H1 (cell line): ENCODE measurements around the gene PIAS4. TPM values are rescaled to one million over a fixed set of nuclear protein-coding genes. Genes with fewer than 3 reads are reported as not detected.

Source experiments
- CTCF ChIA-PET: fragments of 300-600 bp; sonication (Branson Sonifier 250); formaldehyde crosslinking; loops from one replicate; lab custom pipeline; 2021; ENCODE audit not compliant: partially characterized antibody; lab: Charles Lee
- POLR2A ChIA-PET: fragments of 300-600 bp; sonication (Branson Sonifier 250); formaldehyde crosslinking; loops from one replicate; lab custom pipeline; 2021; ENCODE audit warnings: inconsistent platforms; ENCODE audit not compliant: partially characterized antibody; lab: Charles Lee
- DNase-seq, 2 experiments: peaks; one replicate each; pipeline versions ENCODE4 v3.0.0 to v3.0.0-alpha.2; 2010 to 2022; ENCODE audit warnings: low spot score in 2 of 2, low read depth in 1 of 2, mixed read lengths in 1 of 2
- FAIRE-seq: peaks from 2 replicates; lab custom pipeline; 2011; peaks lifted over from hg19 to GRCh38; lab: Jason Lieb, UNC
- H2AFZ ChIP-seq: 2 replicates; pipeline ENCODE4 v1.8.1; 2012; ENCODE audit warnings: low read length, inconsistent platforms
- H2AK5ac ChIP-seq: 2 replicates; pipeline ENCODE4 v1.6.1; 2013; ENCODE audit warnings: low read depth, low read length
- H2BK120ac ChIP-seq: replicated peaks from 2 replicates; pipeline ENCODE3; 2013; ENCODE audit warnings: low read depth, low read length, inconsistent platforms
- H2BK12ac ChIP-seq: 2 replicates; pipeline ENCODE4 v1.6.1; 2013; ENCODE audit warnings: low read depth, low read length
- H2BK15ac ChIP-seq: 2 replicates; pipeline ENCODE4 v1.6.1; 2013; ENCODE audit warnings: low read length
- H2BK20ac ChIP-seq: 2 replicates; pipeline ENCODE4 v1.6.1; 2013; ENCODE audit warnings: low read length
- H2BK5ac ChIP-seq: 2 replicates; pipeline ENCODE4 v1.6.1; 2013; ENCODE audit warnings: low read depth, low read length
- H3K14ac ChIP-seq: 2 replicates; pipeline ENCODE4 v1.6.1; 2013; ENCODE audit warnings: inconsistent platforms; ENCODE audit not compliant: insufficient read length
- H3K18ac ChIP-seq: 2 replicates; pipeline ENCODE4 v1.6.1; 2013; ENCODE audit warnings: low read length; ENCODE audit errors: extremely low read depth
- H3K23ac ChIP-seq: 2 replicates; pipeline ENCODE4 v1.6.1; 2013; ENCODE audit warnings: inconsistent platforms; ENCODE audit not compliant: insufficient read length
- H3K23me2 ChIP-seq: 2 replicates; pipeline ENCODE4 v1.6.1; 2013; ENCODE audit warnings: low read depth, low read length
- H3K27ac ChIP-seq: 2 replicates; pipeline ENCODE4 v1.6.1; 2011; ENCODE audit warnings: low read depth, low read length, inconsistent platforms
- H3K27me3 ChIP-seq, 4 experiments: replicated peaks in 1 of 4; 1 replicate in 1 of 4; 2 replicates in 3 of 4; pipeline versions ENCODE4 v1.6.1 to v1.8.1; 2011 to 2013; ENCODE audit warnings: low read length in 3 of 4, mild to moderate bottlenecking in 3 of 4, inconsistent platforms in 2 of 4, mixed read lengths in 2 of 4, moderate library complexity in 1 of 4; ENCODE audit not compliant: control insufficient read depth in 3 of 4, insufficient read depth in 3 of 4; ENCODE audit errors: extremely low read depth in 1 of 4
- H3K36me3 ChIP-seq, 4 experiments: 2 replicates each; pipeline versions ENCODE4 v1.6.1 to v1.8.1; 2011 to 2013; ENCODE audit warnings: mild to moderate bottlenecking in 4 of 4, low read length in 3 of 4, moderate library complexity in 2 of 4, control low read depth in 1 of 4, inconsistent platforms in 1 of 4; ENCODE audit not compliant: insufficient read depth in 4 of 4, control insufficient read depth in 2 of 4
- H3K4ac ChIP-seq: replicated peaks from 2 replicates; pipeline ENCODE3; 2013; ENCODE audit warnings: low read length, low read depth, mixed read lengths, inconsistent platforms; ENCODE audit not compliant: insufficient read length
- H3K4me1 ChIP-seq, 4 experiments: replicated peaks in 1 of 4; 1 replicate in 1 of 4; 2 replicates in 3 of 4; pipeline versions ENCODE4 v1.6.1 to v1.8.1; 2011 to 2013; ENCODE audit warnings: low read length in 3 of 4, inconsistent platforms in 2 of 4, mixed read lengths in 1 of 4; ENCODE audit not compliant: insufficient read depth in 4 of 4, control insufficient read depth in 3 of 4
- H3K4me2 ChIP-seq, 2 experiments: 2 replicates each; pipeline versions ENCODE4 v1.6.1 to v1.8.1; 2011 to 2013; ENCODE audit warnings: low read depth in 2 of 2, low read length in 2 of 2, control low read depth in 1 of 2, inconsistent platforms in 1 of 2, mild to moderate bottlenecking in 1 of 2; ENCODE audit not compliant: insufficient read depth in 1 of 2
- H3K4me3 ChIP-seq, 4 experiments: fragments of 200-600, 300-600 bp in 1 of 4; sonication (generic), shearing (Covaris generic), sonication (Bioruptor Twin) in 1 of 4; 2 replicates each; pipeline versions ENCODE4 v1.5.1 to v1.8.1; 2011 to 2016; ENCODE audit warnings: low read length in 4 of 4, low read depth in 3 of 4, control low read depth in 2 of 4, inconsistent platforms in 2 of 4, mild to moderate bottlenecking in 2 of 4, mixed read lengths in 1 of 4, moderate library complexity in 1 of 4; ENCODE audit not compliant: insufficient read depth in 2 of 4; ENCODE audit errors: extremely low read depth in 1 of 4
- H3K56ac ChIP-seq: replicated peaks from 2 replicates; pipeline ENCODE3; 2013; ENCODE audit warnings: low read depth, mild to moderate bottlenecking, mixed read lengths, low read length, inconsistent platforms; ENCODE audit not compliant: insufficient read length
- H3K79me1 ChIP-seq: 2 replicates; pipeline ENCODE4 v1.6.1; 2013; ENCODE audit warnings: low read depth, low read length, control low read depth
- H3K79me2 ChIP-seq, 2 experiments: 2 replicates each; pipeline versions ENCODE4 v1.6.1 to v1.8.1; 2012 to 2013; ENCODE audit warnings: low read length in 2 of 2, mild to moderate bottlenecking in 2 of 2, inconsistent platforms in 1 of 2; ENCODE audit not compliant: insufficient read depth in 2 of 2, control insufficient read depth in 1 of 2
- H3K9ac ChIP-seq, 4 experiments: replicated peaks in 1 of 4; 1 replicate in 1 of 4; 2 replicates in 3 of 4; pipeline versions ENCODE4 v1.6.1 to v1.8.1; 2011 to 2013; ENCODE audit warnings: low read depth in 3 of 4, low read length in 3 of 4, control low read depth in 2 of 4, mild to moderate bottlenecking in 2 of 4, moderate library complexity in 2 of 4, inconsistent platforms in 1 of 4; ENCODE audit errors: extremely low read depth in 1 of 4
- H3K9me3 ChIP-seq, 2 experiments: 2 replicates each; pipeline versions ENCODE4 v1.6.1 to v1.8.1; 2012 to 2013; ENCODE audit warnings: mild to moderate bottlenecking in 2 of 2, moderate library complexity in 2 of 2, control low read depth in 1 of 2, inconsistent platforms in 1 of 2, low read depth in 1 of 2, low read length in 1 of 2, mixed read lengths in 1 of 2; ENCODE audit not compliant: insufficient read depth in 2 of 2
- H4K20me1 ChIP-seq, 2 experiments: replicated peaks in 1 of 2; 2 replicates each; pipeline versions ENCODE3 to v1.8.1; 2011 to 2013; ENCODE audit warnings: inconsistent platforms in 2 of 2, low read length in 2 of 2, mild to moderate bottlenecking in 1 of 2; ENCODE audit not compliant: insufficient read depth in 2 of 2, control insufficient read depth in 1 of 2
- H4K5ac ChIP-seq: 2 replicates; pipeline ENCODE4 v1.6.1; 2013; ENCODE audit warnings: low read length, low read depth, mixed read lengths, inconsistent platforms; ENCODE audit not compliant: insufficient read length
- H4K8ac ChIP-seq: 2 replicates; pipeline ENCODE4 v1.8.0; 2013; ENCODE audit warnings: mild to moderate bottlenecking, moderate library complexity, low read length, inconsistent platforms; ENCODE audit not compliant: insufficient read depth; ENCODE audit errors: extremely low read depth
- H4K91ac ChIP-seq: replicated peaks from 2 replicates; pipeline ENCODE3; 2013; ENCODE audit warnings: low read length, mixed read lengths, inconsistent platforms; ENCODE audit not compliant: insufficient read length
- ATF2 ChIP-seq: IDR thresholded peaks from 2 replicates; pipeline ENCODE4 v1.6.1; 2012; ENCODE audit warnings: low read length, inconsistent platforms
- ATF3 ChIP-seq: IDR thresholded peaks from 2 replicates; pipeline ENCODE4 v1.6.1; 2011; ENCODE audit warnings: low read depth, mild to moderate bottlenecking, low read length; ENCODE audit not compliant: insufficient read depth
- EGR1 ChIP-seq: IDR thresholded peaks from 2 replicates; pipeline ENCODE4 v1.6.1; 2011; ENCODE audit warnings: low read depth, low read length, borderline replicate concordance
- PHF8 ChIP-seq: fragments of 200-600 bp; sonication (generic); conservative IDR thresholded peaks from 2 replicates; pipeline ENCODE4 v1.7.1; 2012; ENCODE audit warnings: low read depth, mild to moderate bottlenecking, inconsistent platforms, low read length, moderate library complexity
- POLR2A ChIP-seq, 2 experiments: IDR thresholded peaks; 1 replicate in 1 of 2; 2 replicates in 1 of 2; pipeline ENCODE4 v1.6.1; 2011; ENCODE audit warnings: low read depth in 2 of 2, low read length in 2 of 2, mild to moderate bottlenecking in 2 of 2; ENCODE audit errors: control extremely low read depth in 1 of 2
- RFX5 ChIP-seq: IDR thresholded peaks from 2 replicates; pipeline ENCODE4 v1.6.1; 2011; ENCODE audit warnings: low read depth, low read length, improper control_type of control experiment, borderline replicate concordance
- TAF7 ChIP-seq: optimal IDR thresholded peaks from 2 replicates; pipeline ENCODE3; 2011; ENCODE audit warnings: low read depth, mild to moderate bottlenecking, inconsistent platforms, low read length, moderate library complexity, borderline replicate concordance
- USF2 ChIP-seq: IDR thresholded peaks from 2 replicates; pipeline ENCODE4 v1.6.1; 2011; ENCODE audit warnings: low read length, improper control_type of control experiment
- WGBS, 2 experiments: shearing (Covaris generic) in 1 of 2; methylation state at CpG; one replicate each; pipeline versions ENCODE4 v1.1.6 to v1.1.7; 2013 to 2015; ENCODE audit warnings: low lambda C conversion rate in 2 of 2, mixed read lengths in 2 of 2, inconsistent platforms in 1 of 2, low coverage in 1 of 2, missing lambda C conversion rate in 1 of 2; ENCODE audit not compliant: insufficient replicate concordance in 2 of 2, insufficient coverage in 1 of 2, insufficient read length in 1 of 2; ENCODE audit errors: extremely low coverage in 1 of 2, missing lambda C conversion rate in 1 of 2; 5-methylcytosine and 5-hydroxymethylcytosine counted together
- polyA plus RNA-seq, 7 experiments: library from polyadenylated mRNA; depleted of rRNA in 3 of 7; stranded (reverse) in 5 of 7; unstranded in 2 of 7; fragments of >200 nt in 5 of 7; fragments of 200-250 nt in 2 of 7; gene quantifications; 1 replicate in 5 of 7; 2 replicates in 1 of 7; 4 replicates in 1 of 7; pipeline versions ENCODE4 v1.2.1 to v1.2.3, GENCODE V29; 2011 to 2013; ENCODE audit warnings: missing spikeins in 2 of 7, mixed read lengths in 2 of 7
- total RNA-seq: library from RNA; stranded (reverse); fragmentation: NEBNext Ultra II Directional; extraction: Animal tissue kit (Norgen Biotek cat#: 25700); gene quantifications from 2 replicates; pipeline ENCODE4 v1.2.1, GENCODE V29; 2021

The PIAS4 gene
- total and polyA plus RNA-seq, 2 of the 8 experiments (the other 6 are each of a cell fraction or from before 2014, with no cell fraction given): 30.2 to 51.4 TPM

GRCh38 chr19:3983936-3984583 is 23.5 kb upstream of the PIAS4 start:
- H2AK5ac ChIP-seq: no peak overlapping the region; the same call in 1 of the 2 replicates
- H3K9ac ChIP-seq: peak overlapping the region; percentile 95 to 99 (median 98)
- peak overlapping the region; percentile 95 for H2BK5ac ChIP-seq
- H3K14ac ChIP-seq: no peak overlapping the region
- ChIA-PET CTCF (no interaction called here), POLR2A (interaction anchor here (0.5 to 12.0 kb wide), 41 partner anchors 8 to 840 kb away, joined by 3 to 870 read pairs (median 5); partner anchors contain the start of genes ATCAY, DAPK3, MRPL54 and NMRK2)
- H3K4me2 ChIP-seq: peak overlapping the region; percentile 95 to 97
- H3K79me1 ChIP-seq: peaks cover 16% of the 10 kb centered on the region
- 0 out of 2 replicates have a peak overlapping the region, but pooled peaks have one; percentile 11 for H2BK12ac ChIP-seq
- DNase-seq (peak in 1 of 2 experiments; percentile 45), FAIRE-seq (no peak)
- H3K18ac ChIP-seq: no peak overlapping the region
- no peak overlapping the region for H2BK15ac ChIP-seq
- peak overlapping the region; percentile 79 to 99 (median 98) for H3K4me3 ChIP-seq
- peaks cover 8% of the 10 kb centered on the region for H3K23me2 ChIP-seq
- peak overlapping the region; percentile 3 for H4K5ac ChIP-seq
- no peaks in the 10 kb centered on the region for H3K27me3 ChIP-seq
- H2BK20ac ChIP-seq: no peak overlapping the region
- H3K79me2 ChIP-seq: peaks cover 19 to 63% of the 10 kb centered on the region in 2 experiments
- H3K4ac ChIP-seq: peak overlapping the region; percentile 12
- H3K27ac ChIP-seq: peak overlapping the region; percentile 84
- no peak overlapping the region for H2AFZ ChIP-seq
- peak overlapping the region; percentile 92 for H4K8ac ChIP-seq
- H3K56ac ChIP-seq: peak overlapping the region; percentile 89
- H4K20me1 ChIP-seq: peaks cover 57 to 58% of the 10 kb centered on the region in 2 experiments
- peak overlapping the region; percentile 22 for H3K23ac ChIP-seq
- no peak overlapping the region for H4K91ac ChIP-seq
- H3K4me1 ChIP-seq: peaks cover 2 to 16% (median 10%) of the 10 kb centered on the region in 4 experiments
- H3K9me3 ChIP-seq: no peaks in the 10 kb centered on the region
- WGBS, 2 experiments: 48% methylated on average over 30 of the region's 30 CpGs; no CpG with 5 or more reads in 1 of the 2 experiments
- H2BK120ac ChIP-seq: no peak overlapping the region
- peaks cover 48 to 56% (median 52%) of the 10 kb centered on the region in 4 experiments for H3K36me3 ChIP-seq
- TF ChIP-seq TAF7 (peak; percentile 17), PHF8 (no peak), USF2 (no peak), EGR1 (no peak), ATF2 (peak; percentile 64; the same call in 1 of the 2 replicates), ATF3 (no peak), POLR2A (IDR thresholded peaks at IDR 0.05; ENCODE audit: control extremely low read depth in 1 of 2, low read depth in 2 of 2, low read length in 2 of 2) (no peak; a peak in 1 of 3 replicates), RFX5 (no peak)
